MM.1S (cell line): Measurements from ENCODE around the gene POU4F3.

ENCODE experiments used
- DNase-seq: peaks from one replicate; pipeline ENCODE4 v3.0.0-alpha.2; 2015
- H2AFZ ChIP-seq: fragments of 300-600 bp; sonication (generic); 2 replicates; pipeline ENCODE4 v1.6.0; 2016; ENCODE audit warnings: antibody characterized with exemption, low read length
- H3F3A ChIP-seq: fragments of 300-600 bp; sonication (generic); 2 replicates; pipeline ENCODE4 v1.6.1; 2016; ENCODE audit warnings: mild to moderate bottlenecking, antibody characterized with exemption, low read length, moderate library complexity, mixed read lengths; ENCODE audit not compliant: insufficient read depth
- H3K27ac ChIP-seq: fragments of 300-600 bp; sonication (generic); 2 replicates; pipeline ENCODE4 v1.5.1; 2016; ENCODE audit warnings: mild to moderate bottlenecking, low read length
- H3K27me3 ChIP-seq: fragments of 300-600 bp; sonication (generic); replicated peaks from 2 replicates; pipeline ENCODE4 v1.6.0; 2016; ENCODE audit warnings: low read length; ENCODE audit not compliant: insufficient read depth
- H3K36me3 ChIP-seq: fragments of 300-600 bp; sonication (generic); replicated peaks from 2 replicates; pipeline ENCODE4 v1.6.1; 2016; ENCODE audit warnings: mild to moderate bottlenecking, low read length, mixed read lengths; ENCODE audit not compliant: insufficient read depth
- H3K4me1 ChIP-seq: fragments of 300-600 bp; sonication (generic); 2 replicates; pipeline ENCODE4 v1.6.1; 2016; ENCODE audit warnings: low read length, mixed read lengths
- H3K4me2 ChIP-seq: fragments of 300-600 bp; sonication (generic); 2 replicates; pipeline ENCODE4 v1.6.0; 2016; ENCODE audit warnings: low read depth, low read length
- H3K4me3 ChIP-seq: fragments of 300-600 bp; sonication (generic); 2 replicates; pipeline ENCODE4 v1.5.1; 2016; ENCODE audit warnings: low read length, mixed read lengths
- H3K79me2 ChIP-seq: fragments of 300-600 bp; sonication (generic); 2 replicates; pipeline ENCODE4 v1.6.1; 2016; ENCODE audit warnings: mixed run types, low read length, mixed read lengths
- H3K9ac ChIP-seq: fragments of 300-600 bp; sonication (generic); 2 replicates; pipeline ENCODE4 v1.6.1; 2016; ENCODE audit warnings: low read length, mixed read lengths
- H3K9me2 ChIP-seq: fragments of 300-600 bp; sonication (generic); replicated peaks from 2 replicates; pipeline ENCODE4 v1.6.1; 2016; ENCODE audit warnings: mild to moderate bottlenecking, low read length, mixed read lengths; ENCODE audit not compliant: insufficient read depth
- H3K9me3 ChIP-seq: fragments of 300-600 bp; sonication (generic); replicated peaks from 2 replicates; pipeline ENCODE4 v1.6.1; 2016; ENCODE audit warnings: mild to moderate bottlenecking, low read length, mixed read lengths; ENCODE audit not compliant: insufficient read depth
- H4K20me1 ChIP-seq: fragments of 300-600 bp; sonication (generic); 2 replicates; pipeline ENCODE4 v1.6.1; 2016; ENCODE audit warnings: mild to moderate bottlenecking, low read length, moderate library complexity, mixed read lengths; ENCODE audit not compliant: insufficient read depth
- CTCF ChIP-seq: fragments of 300-600 bp; sonication (generic); IDR thresholded peaks from 2 replicates; pipeline ENCODE4 v1.5.1; 2016; ENCODE audit warnings: antibody characterized with exemption, low read length, mixed read lengths
- EZH2 ChIP-seq: fragments of 300-600 bp; sonication (generic); optimal IDR thresholded peaks from 2 replicates; pipeline ENCODE3; 2017; ENCODE audit warnings: low read depth, mild to moderate bottlenecking, antibody characterized with exemption, low read length, mixed read lengths
- EZH2phosphoT487 ChIP-seq: fragments of 300-600 bp; sonication (generic); IDR thresholded peaks from 2 replicates; pipeline ENCODE4 v1.6.1; 2018; ENCODE audit warnings: antibody characterized with exemption, low read length

Gene POU4F3

GRCh38 chr5:146368137-146368536 is 29.5 kb downstream of the POU4F3 start:
- Histone ChIP-seq H3K27ac (no peak overlapping the region), H3K9ac (no peak overlapping the region), H3F3A (no peaks in the 10 kb centered on the region), H3K27me3 (no peaks in the 10 kb centered on the region), H3K4me1 (no peaks in the 10 kb centered on the region), H3K4me3 (no peak overlapping the region), H3K79me2 (no peaks in the 10 kb centered on the region), H3K9me3 (no peaks in the 10 kb centered on the region), H4K20me1 (no peaks in the 10 kb centered on the region), H3K9me2 (no peaks in the 10 kb centered on the region), H3K36me3 (no peaks in the 10 kb centered on the region), H2AFZ (no peak overlapping the region), H3K4me2 (no peak overlapping the region)
- TF ChIP-seq EZH2: no peak
- no peak for TF ChIP-seq EZH2phosphoT487
- no peak for TF ChIP-seq CTCF
- no peak for DNase-seq

GRCh38 chr5:146369691-146370090 is 31.1 kb downstream of the POU4F3 start:
- no peak overlapping the region for H3K4me3 ChIP-seq
- H3K79me2 ChIP-seq: no peaks in the 10 kb centered on the region
- no peak for DNase-seq
- no peaks in the 10 kb centered on the region for H3K27me3 ChIP-seq
- no peaks in the 10 kb centered on the region for H3F3A ChIP-seq
- H3K27ac ChIP-seq: no peak overlapping the region
- H3K4me1 ChIP-seq: no peaks in the 10 kb centered on the region
- H4K20me1 ChIP-seq: no peaks in the 10 kb centered on the region
- H3K9me3 ChIP-seq: no peaks in the 10 kb centered on the region
- H3K4me2 ChIP-seq: no peak overlapping the region
- no peaks in the 10 kb centered on the region for H3K9me2 ChIP-seq
- H3K36me3 ChIP-seq: no peaks in the 10 kb centered on the region
- H2AFZ ChIP-seq: no peak overlapping the region
- no peak for TF ChIP-seq EZH2phosphoT487
- no peak for TF ChIP-seq CTCF
- no peak for TF ChIP-seq EZH2
- H3K9ac ChIP-seq: no peak overlapping the region

- Histone ChIP-seq H3F3A (no peaks in the 10 kb centered on the region), H2AFZ (no peak overlapping the region), H3K36me3 (no peaks in the 10 kb centered on the region), H3K4me2 (no peak overlapping the region), H3K9me3 (no peaks in the 10 kb centered on the region), H3K9me2 (no peaks in the 10 kb centered on the region), H3K27me3 (no peaks in the 10 kb centered on the region), H3K79me2 (no peaks in the 10 kb centered on the region), H3K4me3 (no peak overlapping the region), H3K9ac (no peak overlapping the region), H3K4me1 (no peaks in the 10 kb centered on the region), H3K27ac (no peak overlapping the region), H4K20me1 (no peaks in the 10 kb centered on the region)
- TF ChIP-seq EZH2 (no peak), CTCF (no peak), EZH2phosphoT487 (no peak)
- no peak for DNase-seq
Measured at GRCh38 chr5:146376821-146377220, 38.2 kb downstream of the POU4F3 start.

GRCh38 chr5:146378986-146379385 is 40.3 kb downstream of the POU4F3 start:
- no peak overlapping the region for H3K27ac ChIP-seq
- no peaks in the 10 kb centered on the region for H3K9me2 ChIP-seq
- no peak overlapping the region for H3K9ac ChIP-seq
- H3K27me3 ChIP-seq: no peaks in the 10 kb centered on the region
- H3K9me3 ChIP-seq: no peaks in the 10 kb centered on the region
- DNase-seq: no peak
- H3K4me2 ChIP-seq: no peak overlapping the region
- H4K20me1 ChIP-seq: no peaks in the 10 kb centered on the region
- H3K4me1 ChIP-seq: no peaks in the 10 kb centered on the region
- no peak overlapping the region for H3K4me3 ChIP-seq
- no peak overlapping the region for H2AFZ ChIP-seq
- H3K79me2 ChIP-seq: no peaks in the 10 kb centered on the region
- H3K36me3 ChIP-seq: no peaks in the 10 kb centered on the region
- no peaks in the 10 kb centered on the region for H3F3A ChIP-seq
- TF ChIP-seq EZH2phosphoT487 (no peak), EZH2 (no peak), CTCF (no peak)
